Osteocyte (in vitro differentiated cells): ENCODE measurements around the gene ZBTB3. TPM values are rescaled to one million over a fixed set of nuclear protein-coding genes. Genes with fewer than 3 reads are reported as not detected.

ENCODE experiments used
- DNase-seq: peaks from one replicate; pipeline ENCODE4 v3.0.0; 2021; ENCODE audit warnings: mixed read lengths; ENCODE audit not compliant: unreplicated experiment; ENCODE audit errors: extremely low spot score
- H3K27ac Mint-ChIP-seq: one replicate; pipeline ENCODE4 v1.8.0; 2021; ENCODE audit warnings: mild to moderate bottlenecking, mixed read lengths; ENCODE audit not compliant: unreplicated experiment
- H3K27me3 Mint-ChIP-seq: one replicate; pipeline ENCODE4 v1.8.0; 2021; ENCODE audit warnings: mixed read lengths; ENCODE audit not compliant: unreplicated experiment
- H3K36me3 Mint-ChIP-seq: one replicate; pipeline ENCODE4 v1.8.0; 2021; ENCODE audit warnings: mixed read lengths; ENCODE audit not compliant: unreplicated experiment
- H3K4me1 Mint-ChIP-seq: one replicate; pipeline ENCODE4 v1.8.0; 2021; ENCODE audit warnings: mixed read lengths; ENCODE audit not compliant: unreplicated experiment
- H3K4me3 Mint-ChIP-seq: one replicate; pipeline ENCODE4 v1.8.0; 2021; ENCODE audit warnings: mild to moderate bottlenecking, moderate library complexity, mixed read lengths; ENCODE audit not compliant: unreplicated experiment
- H3K9me3 Mint-ChIP-seq: one replicate; pipeline ENCODE4 v1.8.0; 2021; ENCODE audit warnings: mixed read lengths; ENCODE audit not compliant: unreplicated experiment
- long read RNA-seq: library from polyadenylated mRNA; unstranded; transcript quantifications from one replicate; pipeline ENCODE4 v2.0.0, GENCODE V29; 2021
- total RNA-seq: library from RNA; stranded (reverse); gene quantifications from 2 replicates; pipeline ENCODE4 v1.2.1, GENCODE V29; 2021
- TF ChIP-seq, protein P1 (sequence below): fragments of 200-600 bp; sonication (generic); IDR thresholded peaks from 2 replicates; pipeline ENCODE4 v1.5.0; 2021; ENCODE audit warnings: antibody characterized with exemption, mild to moderate bottlenecking, moderate library complexity

Gene ZBTB3
- 11.2 and 12.9 TPM in 2 replicates for total RNA-seq
- long read RNA-seq, partial matches to known transcripts: 0 of 2 reads
- long read RNA-seq, other reads (novel, unspliced or antisense): 1 of 2 reads

DNA sequence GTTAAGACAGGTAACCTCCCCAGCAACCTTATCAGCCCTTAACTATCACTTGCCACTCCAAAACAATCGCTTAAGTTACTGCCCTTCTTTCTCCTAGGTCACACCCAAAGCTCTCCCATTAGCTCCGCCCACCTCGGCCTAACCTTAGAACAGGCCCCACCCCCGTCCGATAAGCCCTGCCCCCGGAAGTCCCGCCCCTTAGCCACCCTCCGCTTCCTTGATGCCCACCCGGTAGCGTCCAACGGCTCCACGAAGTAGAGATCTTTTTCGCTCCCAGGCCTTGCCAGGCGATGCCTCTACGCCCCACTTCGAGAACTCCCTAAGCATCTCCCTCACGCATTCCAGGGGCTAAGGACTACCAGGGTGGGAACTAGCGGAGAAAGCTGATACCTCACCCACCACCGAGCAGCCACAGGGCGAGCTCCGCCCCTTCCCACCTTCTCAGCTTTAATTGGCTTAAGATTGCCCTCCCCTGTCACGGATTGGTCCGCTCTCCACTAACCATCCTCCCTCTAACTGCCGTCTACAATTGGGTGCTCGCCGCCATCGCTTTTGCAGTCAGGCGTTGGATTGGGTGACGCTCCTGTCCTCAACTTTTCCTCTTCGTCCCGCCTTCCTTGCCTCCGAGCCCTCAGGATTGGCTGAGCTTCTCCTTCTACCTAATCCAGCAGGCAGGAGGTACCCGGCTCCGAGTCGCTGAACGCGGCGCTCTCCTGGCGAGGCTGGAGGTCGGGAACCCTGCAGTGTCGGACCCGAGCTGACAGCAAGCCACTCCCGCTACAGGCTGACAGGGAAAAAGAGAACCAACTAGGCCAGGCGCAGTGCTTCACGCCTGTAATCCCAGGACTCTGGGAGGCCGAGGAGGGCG lies at the start of gene ZBTB3:
ZBTB3 (minus strand) TSS at position 425 of the 868 bp plus-strand sequence. CDS start 496 bp downstream, outside the sequence.
- no peaks in the 10 kb centered on the region for H3K27me3 Mint-ChIP-seq
- peaks cover 4% of the 10 kb centered on the region for H3K36me3 Mint-ChIP-seq
- peak within 1 kb of the TSS; percentile 95 for H3K4me3 Mint-ChIP-seq
- H3K4me1 Mint-ChIP-seq: peaks cover 17% of the 10 kb centered on the region
- peak within 1 kb of the TSS; percentile 99 for H3K27ac Mint-ChIP-seq
- H3K9me3 Mint-ChIP-seq: no peaks in the 10 kb centered on the region
- TF ChIP-seq, protein P1, sequence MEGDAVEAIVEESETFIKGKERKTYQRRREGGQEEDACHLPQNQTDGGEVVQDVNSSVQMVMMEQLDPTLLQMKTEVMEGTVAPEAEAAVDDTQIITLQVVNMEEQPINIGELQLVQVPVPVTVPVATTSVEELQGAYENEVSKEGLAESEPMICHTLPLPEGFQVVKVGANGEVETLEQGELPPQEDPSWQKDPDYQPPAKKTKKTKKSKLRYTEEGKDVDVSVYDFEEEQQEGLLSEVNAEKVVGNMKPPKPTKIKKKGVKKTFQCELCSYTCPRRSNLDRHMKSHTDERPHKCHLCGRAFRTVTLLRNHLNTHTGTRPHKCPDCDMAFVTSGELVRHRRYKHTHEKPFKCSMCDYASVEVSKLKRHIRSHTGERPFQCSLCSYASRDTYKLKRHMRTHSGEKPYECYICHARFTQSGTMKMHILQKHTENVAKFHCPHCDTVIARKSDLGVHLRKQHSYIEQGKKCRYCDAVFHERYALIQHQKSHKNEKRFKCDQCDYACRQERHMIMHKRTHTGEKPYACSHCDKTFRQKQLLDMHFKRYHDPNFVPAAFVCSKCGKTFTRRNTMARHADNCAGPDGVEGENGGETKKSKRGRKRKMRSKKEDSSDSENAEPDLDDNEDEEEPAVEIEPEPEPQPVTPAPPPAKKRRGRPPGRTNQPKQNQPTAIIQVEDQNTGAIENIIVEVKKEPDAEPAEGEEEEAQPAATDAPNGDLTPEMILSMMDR: no peak
- peak; percentile 98 for DNase-seq

GRCh38 chr11:62801071-62801470 lies 47.1 kb upstream of the ZBTB3 start:
- Mint-ChIP-seq H3K9me3 (no peaks in the 10 kb centered on the region), H3K4me3 (no peak overlapping the region), H3K27me3 (no peaks in the 10 kb centered on the region), H3K36me3 (peaks cover 49% of the 10 kb centered on the region), H3K4me1 (peaks cover 17% of the 10 kb centered on the region), H3K27ac (no peak overlapping the region)
- TF ChIP-seq, protein P1: no peak
- no peak for DNase-seq

GRCh38 chr11:62799486-62799885 lies 45.5 kb upstream of the ZBTB3 start:
- Mint-ChIP-seq H3K27ac (no peak overlapping the region), H3K9me3 (no peaks in the 10 kb centered on the region), H3K4me3 (no peak overlapping the region), H3K36me3 (peaks cover 61% of the 10 kb centered on the region), H3K27me3 (no peaks in the 10 kb centered on the region), H3K4me1 (peaks cover 15% of the 10 kb centered on the region)
- TF ChIP-seq, protein P1: no peak
- no peak for DNase-seq

GRCh38 chr11:62796281-62796680 lies 42.3 kb upstream of the ZBTB3 start:
- peaks cover 54% of the 10 kb centered on the region for H3K36me3 Mint-ChIP-seq
- peaks cover 11% of the 10 kb centered on the region for H3K4me1 Mint-ChIP-seq
- TF ChIP-seq, protein P1: no peak
- no peak overlapping the region for H3K27ac Mint-ChIP-seq
- H3K9me3 Mint-ChIP-seq: no peaks in the 10 kb centered on the region
- DNase-seq: no peak
- no peaks in the 10 kb centered on the region for H3K27me3 Mint-ChIP-seq
- no peak overlapping the region for H3K4me3 Mint-ChIP-seq

DNA sequence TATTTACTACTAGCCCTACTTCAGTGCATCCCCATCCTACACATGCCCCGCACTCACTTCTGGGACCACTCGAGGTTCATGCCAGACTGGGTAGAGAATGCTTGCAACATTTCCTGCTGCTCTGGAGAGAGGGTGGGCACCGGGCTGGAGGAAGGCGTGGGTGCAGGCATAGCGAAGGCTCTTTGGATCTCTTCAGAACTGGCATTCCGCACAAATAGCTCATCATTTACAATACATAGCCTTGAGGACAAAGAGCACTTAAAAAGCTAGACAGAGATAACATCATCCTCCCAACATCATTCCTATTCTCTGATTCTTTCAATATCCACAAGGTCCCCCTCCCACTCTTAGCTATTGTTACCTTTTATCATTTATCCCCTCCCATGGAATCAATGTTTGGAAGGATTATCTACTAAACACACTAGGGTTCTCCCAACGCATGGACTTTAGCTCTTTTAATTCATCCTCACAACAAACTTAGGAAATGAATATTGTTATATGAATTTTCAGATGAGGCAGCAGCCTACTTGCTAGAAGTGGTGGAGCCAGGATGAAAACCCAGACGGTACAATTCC lies 40.3 kb upstream of the ZBTB3 start:
- no peak for DNase-seq
- no peaks in the 10 kb centered on the region for H3K9me3 Mint-ChIP-seq
- TF ChIP-seq, protein P1: no peak
- H3K27me3 Mint-ChIP-seq: no peaks in the 10 kb centered on the region
- peaks cover 28% of the 10 kb centered on the region for H3K4me1 Mint-ChIP-seq
- no peak overlapping the region for H3K4me3 Mint-ChIP-seq
- peaks cover 42% of the 10 kb centered on the region for H3K36me3 Mint-ChIP-seq
- H3K27ac Mint-ChIP-seq: peak overlapping the region; percentile 10
